ENCODE results near the gene RNASE4. TPM values are rescaled to one million over a fixed set of nuclear protein-coding genes. Genes with fewer than 3 reads are reported as not detected.

The RNASE4 gene
- total RNA-seq, 1 donor from 2014 or later, result 2.6 TPM

DNA sequence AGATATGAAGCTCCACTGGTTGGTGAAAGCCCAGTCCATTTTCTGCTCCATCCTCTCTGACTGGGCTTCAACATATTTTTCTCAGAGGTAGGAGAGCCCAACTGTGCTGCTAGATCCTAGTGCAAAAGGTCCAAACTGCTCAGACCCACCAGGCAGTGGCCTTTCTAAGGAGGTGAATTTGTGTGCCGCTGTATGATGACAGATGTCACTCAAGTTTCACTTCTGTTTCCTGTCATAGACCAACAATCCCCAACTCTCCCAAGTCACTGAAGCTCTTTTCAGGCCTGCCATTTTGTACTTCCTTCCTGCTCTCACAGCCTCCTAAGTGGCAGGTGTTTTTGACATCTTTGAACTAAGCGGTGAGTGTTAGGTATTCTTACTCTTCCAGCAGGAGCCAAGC is 16.4 kb upstream of the RNASE4 start:
- H3K4me3 Mint-ChIP-seq, result no peak overlapping the region
- TF ChIP-seq, protein P1, sequence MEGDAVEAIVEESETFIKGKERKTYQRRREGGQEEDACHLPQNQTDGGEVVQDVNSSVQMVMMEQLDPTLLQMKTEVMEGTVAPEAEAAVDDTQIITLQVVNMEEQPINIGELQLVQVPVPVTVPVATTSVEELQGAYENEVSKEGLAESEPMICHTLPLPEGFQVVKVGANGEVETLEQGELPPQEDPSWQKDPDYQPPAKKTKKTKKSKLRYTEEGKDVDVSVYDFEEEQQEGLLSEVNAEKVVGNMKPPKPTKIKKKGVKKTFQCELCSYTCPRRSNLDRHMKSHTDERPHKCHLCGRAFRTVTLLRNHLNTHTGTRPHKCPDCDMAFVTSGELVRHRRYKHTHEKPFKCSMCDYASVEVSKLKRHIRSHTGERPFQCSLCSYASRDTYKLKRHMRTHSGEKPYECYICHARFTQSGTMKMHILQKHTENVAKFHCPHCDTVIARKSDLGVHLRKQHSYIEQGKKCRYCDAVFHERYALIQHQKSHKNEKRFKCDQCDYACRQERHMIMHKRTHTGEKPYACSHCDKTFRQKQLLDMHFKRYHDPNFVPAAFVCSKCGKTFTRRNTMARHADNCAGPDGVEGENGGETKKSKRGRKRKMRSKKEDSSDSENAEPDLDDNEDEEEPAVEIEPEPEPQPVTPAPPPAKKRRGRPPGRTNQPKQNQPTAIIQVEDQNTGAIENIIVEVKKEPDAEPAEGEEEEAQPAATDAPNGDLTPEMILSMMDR (conservative IDR thresholded peaks at IDR 0.05), result no peak
- DNase-seq (ENCODE audit: low read depth, low spot score), result no peak
- no peak overlapping the region for H3K27ac Mint-ChIP-seq (ENCODE audit: unreplicated experiment)
- H3K9me3 Mint-ChIP-seq, result no peaks in the 10 kb centered on the region
- H3K27me3 Mint-ChIP-seq (ENCODE audit: low read depth), result peaks cover 79% of the 10 kb centered on the region
- H3K36me3 Mint-ChIP-seq (ENCODE audit: low read depth), result no peaks in the 10 kb centered on the region
- no peaks in the 10 kb centered on the region for H3K4me1 Mint-ChIP-seq

GRCh38 chr14:20668969-20669368 is 15.4 kb upstream of the RNASE4 start:
- H3K27ac Mint-ChIP-seq (ENCODE audit: unreplicated experiment), result no peak overlapping the region
- H3K27me3 Mint-ChIP-seq (ENCODE audit: low read depth), result peaks cover 75% of the 10 kb centered on the region
- TF ChIP-seq, protein P1 (conservative IDR thresholded peaks at IDR 0.05), result no peak
- no peak overlapping the region for H3K4me3 Mint-ChIP-seq
- DNase-seq (ENCODE audit: low read depth, low spot score), result no peak
- no peaks in the 10 kb centered on the region for H3K36me3 Mint-ChIP-seq (ENCODE audit: low read depth)
- H3K4me1 Mint-ChIP-seq, result no peaks in the 10 kb centered on the region
- no peaks in the 10 kb centered on the region for H3K9me3 Mint-ChIP-seq

DNA sequence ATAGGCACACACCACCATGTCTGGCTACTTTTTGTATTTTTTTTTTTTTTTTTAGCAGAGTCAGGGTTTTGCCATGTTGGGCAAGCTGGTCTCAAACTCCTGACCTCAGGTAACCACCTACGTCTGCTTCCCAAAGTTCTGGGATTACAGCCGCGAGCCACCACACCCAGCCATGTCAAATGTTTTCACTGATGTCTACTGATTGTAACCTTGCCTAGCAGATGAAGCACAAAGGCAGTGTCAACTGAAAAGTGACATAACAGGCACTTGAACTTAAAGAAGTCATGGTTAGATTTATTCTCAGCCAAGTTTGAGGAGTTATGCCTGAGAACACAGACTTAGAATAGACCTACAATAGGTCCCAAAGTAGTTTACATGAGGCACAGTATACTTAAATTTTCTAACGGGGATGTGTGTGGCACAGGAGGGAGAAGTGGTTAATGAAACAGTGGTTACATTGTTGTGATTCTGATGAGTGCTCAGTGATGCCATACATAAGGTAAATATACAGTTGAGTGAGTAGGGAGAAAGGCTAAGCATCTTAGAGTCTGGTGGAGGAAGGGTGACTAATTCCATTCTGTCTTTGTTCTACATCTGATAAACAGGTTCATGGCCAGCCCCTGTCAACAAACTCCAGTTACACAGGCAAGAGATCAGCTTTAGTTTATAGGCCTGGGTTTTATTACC is 12.6 kb upstream of the RNASE4 start:
- DNase-seq (ENCODE audit: low read depth, low spot score), result no peak
- H3K9me3 Mint-ChIP-seq, result no peaks in the 10 kb centered on the region
- H3K27ac Mint-ChIP-seq (ENCODE audit: unreplicated experiment), result no peak overlapping the region
- no peaks in the 10 kb centered on the region for H3K4me1 Mint-ChIP-seq
- no peaks in the 10 kb centered on the region for H3K36me3 Mint-ChIP-seq (ENCODE audit: low read depth)
- H3K27me3 Mint-ChIP-seq (ENCODE audit: low read depth), result peaks cover 63% of the 10 kb centered on the region
- H3K4me3 Mint-ChIP-seq, result no peak overlapping the region
- TF ChIP-seq, protein P1 (conservative IDR thresholded peaks at IDR 0.05), result no peak

- peaks cover 47% of the 10 kb centered on the region for H3K27me3 Mint-ChIP-seq (ENCODE audit: low read depth)
- H3K27ac Mint-ChIP-seq (ENCODE audit: unreplicated experiment), result no peak overlapping the region
- TF ChIP-seq, protein P1 (conservative IDR thresholded peaks at IDR 0.05), result no peak
- H3K4me1 Mint-ChIP-seq, result no peaks in the 10 kb centered on the region
- H3K9me3 Mint-ChIP-seq, result no peaks in the 10 kb centered on the region
- no peak for DNase-seq (ENCODE audit: low read depth, low spot score)
- H3K36me3 Mint-ChIP-seq (ENCODE audit: low read depth), result no peaks in the 10 kb centered on the region
- no peak overlapping the region for H3K4me3 Mint-ChIP-seq
Measured at GRCh38 chr14:20675669-20676068, 8.7 kb upstream of the RNASE4 start.

DNA sequence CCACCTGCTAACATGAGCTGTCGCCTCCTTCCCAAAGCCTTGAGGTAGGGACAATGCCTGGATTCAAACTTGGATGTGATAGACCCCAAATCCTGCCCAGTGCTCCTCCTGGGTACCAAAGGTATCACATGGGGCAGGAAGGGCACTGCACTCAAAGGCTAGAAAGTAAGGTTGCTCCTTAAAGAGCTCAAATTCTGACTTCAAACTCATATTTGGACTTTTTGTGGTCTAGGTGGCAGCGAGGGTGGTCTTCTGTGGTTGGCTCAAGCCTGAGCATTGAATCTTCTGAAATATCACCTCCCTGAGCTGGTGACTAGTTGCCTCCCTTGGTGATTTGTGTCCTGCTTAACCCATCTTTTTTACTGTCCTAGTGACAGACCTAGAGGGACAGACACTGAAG is 8.3 kb upstream of the RNASE4 start:
- H3K36me3 Mint-ChIP-seq (ENCODE audit: low read depth), result no peaks in the 10 kb centered on the region
- no peak for DNase-seq (ENCODE audit: low read depth, low spot score)
- H3K4me3 Mint-ChIP-seq, result no peak overlapping the region
- no peaks in the 10 kb centered on the region for H3K4me1 Mint-ChIP-seq
- no peak overlapping the region for H3K27ac Mint-ChIP-seq (ENCODE audit: unreplicated experiment)
- TF ChIP-seq, protein P1 (conservative IDR thresholded peaks at IDR 0.05), result no peak
- peaks cover 47% of the 10 kb centered on the region for H3K27me3 Mint-ChIP-seq (ENCODE audit: low read depth)
- no peaks in the 10 kb centered on the region for H3K9me3 Mint-ChIP-seq
